GM21723 (cell line): ENCODE measurements around the gene PDXK.
A peak's percentile ranks its signal among the peaks of the same experiment; 100 is the strongest.

Experiments used
- ATAC-seq: cut with Tn5 transposase; IDR thresholded peaks from one replicate; pipeline ENCODE4 v1.9.1; 2021; ENCODE audit warnings: mild to moderate bottlenecking, moderate library complexity; ENCODE audit not compliant: unreplicated experiment

The PDXK gene

GRCh38 chr21:43721939-43722338 lies 3.0 kb downstream of the PDXK start:
- ATAC-seq, result no peak

DNA sequence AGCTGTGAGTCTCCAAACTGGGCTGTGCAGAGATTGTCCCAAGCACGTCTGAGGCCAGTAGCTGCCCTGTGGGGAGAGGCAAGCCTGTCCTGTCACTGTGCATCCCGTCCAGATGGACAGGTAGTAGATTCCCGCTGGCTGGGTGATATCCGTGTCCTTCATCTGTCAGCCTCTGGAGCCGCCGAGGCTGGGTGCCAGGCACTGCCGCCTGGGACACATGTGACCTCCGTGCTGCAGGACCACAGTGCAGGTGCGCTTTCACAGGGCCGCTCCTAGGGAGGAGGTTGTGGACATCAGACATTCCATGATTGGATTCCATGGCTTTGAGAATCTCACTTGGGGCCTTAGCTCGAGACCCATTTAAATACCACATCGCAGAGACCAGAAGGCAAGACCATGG lies 4.7 kb downstream of the PDXK start:
- no peak for ATAC-seq

- no peak for ATAC-seq
Observed at GRCh38 chr21:43726686-43727518, 8.0 kb downstream of the PDXK start.

DNA sequence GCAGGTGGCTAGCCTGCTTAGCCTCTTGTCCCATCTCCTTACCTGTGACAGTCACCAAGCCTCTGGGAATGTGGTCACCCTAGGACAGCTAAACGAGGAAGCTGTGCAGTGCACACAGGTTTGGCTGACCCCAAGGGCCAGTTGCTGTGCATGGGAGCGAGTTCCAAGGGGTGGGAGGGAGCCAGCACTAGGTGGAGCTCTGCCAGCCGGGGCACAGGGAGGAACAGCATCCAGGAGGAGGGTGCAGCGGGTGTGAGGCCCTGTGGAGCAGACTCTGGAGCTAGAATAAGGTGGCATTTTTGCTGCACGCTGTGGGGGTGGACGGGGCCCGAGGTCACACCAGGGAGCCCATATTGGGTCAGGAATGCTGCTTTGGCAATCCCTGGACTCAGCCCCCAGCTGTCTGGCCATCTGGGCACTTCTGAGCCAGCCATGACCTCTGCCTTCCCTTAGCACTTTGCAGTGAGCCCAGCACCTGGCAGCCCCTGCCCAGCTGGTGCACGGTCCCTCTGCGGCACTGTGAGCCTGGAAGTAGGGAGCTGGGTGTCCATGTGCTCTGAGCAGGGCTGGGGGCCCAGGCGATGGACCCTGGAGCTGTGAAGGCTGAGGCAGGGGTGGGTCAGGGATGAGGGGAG lies 8.7 kb downstream of the PDXK start:
- ATAC-seq, result no peak

DNA sequence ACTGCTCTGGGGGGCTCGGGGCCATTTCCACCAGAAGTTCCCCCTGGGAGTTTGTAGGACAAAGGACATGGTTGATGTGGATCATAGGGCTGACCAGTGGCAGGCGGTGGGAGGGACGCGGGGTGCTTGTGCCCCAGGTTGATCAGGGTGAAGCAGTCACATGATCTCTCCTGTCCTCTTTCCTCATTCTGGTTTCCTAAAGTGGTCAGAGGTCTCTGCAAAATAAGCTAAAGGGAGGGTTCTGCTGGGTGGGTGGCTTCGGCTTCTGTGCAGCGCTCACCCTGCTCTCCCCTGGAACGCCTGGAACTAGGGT lies 9.2 kb downstream of the PDXK start:
- ATAC-seq, result no peak

GRCh38 chr21:43728467-43729390 lies 9.8 kb downstream of the PDXK start:
- peak; percentile 61 for ATAC-seq

GRCh38 chr21:43731476-43731875 lies 12.5 kb downstream of the PDXK start:
- ATAC-seq, result no peak

DNA sequence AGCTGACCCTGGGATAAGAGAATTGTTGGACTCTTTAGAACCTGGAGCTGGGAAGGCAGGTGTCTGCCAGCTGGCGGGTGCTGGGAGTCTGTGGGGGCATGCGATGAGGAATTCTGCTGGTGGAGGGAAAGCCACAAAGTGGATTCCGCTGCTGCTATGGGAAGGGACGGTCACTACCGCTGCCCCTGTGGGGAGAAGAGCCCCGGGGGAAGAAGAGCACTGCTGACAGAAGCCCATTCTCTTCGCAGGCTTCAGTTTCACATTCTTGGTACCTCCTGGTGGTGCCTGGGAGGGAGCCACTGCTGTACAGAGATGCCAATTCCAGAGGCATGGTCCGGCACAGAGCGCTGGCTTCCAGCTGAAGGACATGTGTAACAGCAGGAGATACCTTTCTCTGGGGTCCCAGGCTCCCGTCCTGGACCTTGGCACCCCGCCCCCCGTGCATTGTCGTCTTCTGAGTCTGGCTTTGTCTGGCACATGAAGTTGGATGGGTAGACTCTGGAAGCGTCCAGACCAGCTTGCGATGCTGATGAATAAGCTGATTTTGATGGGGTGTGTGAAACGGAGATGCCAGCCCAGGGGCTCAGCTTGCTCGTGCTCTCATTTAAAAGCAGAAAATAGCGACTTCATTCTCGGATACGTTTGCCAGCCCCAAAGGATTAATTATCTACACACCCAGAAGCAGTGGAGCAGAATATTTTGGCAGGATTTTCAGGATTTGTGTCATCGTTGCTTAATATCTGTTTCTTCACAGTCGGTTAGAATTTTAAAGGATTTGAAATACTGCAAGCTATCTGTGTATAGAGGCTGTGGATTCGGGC lies 13.2 kb downstream of the PDXK start:
- no peak for ATAC-seq

DNA sequence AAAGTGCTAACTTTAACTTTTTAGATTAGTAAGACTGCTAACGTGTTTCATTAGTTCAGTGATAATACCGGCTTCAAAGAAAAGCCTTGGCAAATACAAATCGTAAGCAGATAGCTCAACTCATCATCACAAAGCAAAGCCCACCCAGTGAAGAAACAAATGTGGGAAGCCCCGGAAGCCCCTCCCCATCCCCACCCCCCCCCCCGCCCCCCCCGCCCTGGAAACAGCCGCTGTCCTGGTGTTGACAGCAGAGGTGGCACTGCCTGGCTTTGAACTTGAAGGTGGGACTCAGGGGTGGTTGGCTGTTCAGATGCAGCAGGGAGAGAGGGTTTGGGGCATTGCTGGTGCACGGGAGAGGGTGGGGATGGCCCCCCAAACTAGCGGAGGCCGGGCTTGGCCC lies 14.1 kb downstream of the PDXK start:
- ATAC-seq, result no peak

- ATAC-seq, result no peak
Observed at GRCh38 chr21:43733529-43734071, 14.7 kb downstream of the PDXK start.

- ATAC-seq, result no peak
Observed at GRCh38 chr21:43734131-43734927, 15.4 kb downstream of the PDXK start.

DNA sequence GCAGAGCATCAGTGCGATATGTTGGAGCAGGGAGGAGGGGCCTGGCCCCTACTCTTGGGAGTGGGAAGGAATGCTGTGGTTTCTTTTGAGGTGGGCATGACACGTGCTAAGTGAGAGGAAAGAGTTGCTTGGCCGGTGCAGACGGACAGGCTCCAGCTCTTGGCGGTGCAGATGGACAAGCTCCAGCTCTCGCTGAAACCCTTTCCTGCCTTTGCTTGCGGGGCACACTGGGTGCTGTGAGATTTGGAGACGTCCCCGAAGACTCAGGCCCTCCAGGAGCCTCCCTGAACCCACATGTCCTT lies 15.9 kb downstream of the PDXK start:
- no peak for ATAC-seq

DNA sequence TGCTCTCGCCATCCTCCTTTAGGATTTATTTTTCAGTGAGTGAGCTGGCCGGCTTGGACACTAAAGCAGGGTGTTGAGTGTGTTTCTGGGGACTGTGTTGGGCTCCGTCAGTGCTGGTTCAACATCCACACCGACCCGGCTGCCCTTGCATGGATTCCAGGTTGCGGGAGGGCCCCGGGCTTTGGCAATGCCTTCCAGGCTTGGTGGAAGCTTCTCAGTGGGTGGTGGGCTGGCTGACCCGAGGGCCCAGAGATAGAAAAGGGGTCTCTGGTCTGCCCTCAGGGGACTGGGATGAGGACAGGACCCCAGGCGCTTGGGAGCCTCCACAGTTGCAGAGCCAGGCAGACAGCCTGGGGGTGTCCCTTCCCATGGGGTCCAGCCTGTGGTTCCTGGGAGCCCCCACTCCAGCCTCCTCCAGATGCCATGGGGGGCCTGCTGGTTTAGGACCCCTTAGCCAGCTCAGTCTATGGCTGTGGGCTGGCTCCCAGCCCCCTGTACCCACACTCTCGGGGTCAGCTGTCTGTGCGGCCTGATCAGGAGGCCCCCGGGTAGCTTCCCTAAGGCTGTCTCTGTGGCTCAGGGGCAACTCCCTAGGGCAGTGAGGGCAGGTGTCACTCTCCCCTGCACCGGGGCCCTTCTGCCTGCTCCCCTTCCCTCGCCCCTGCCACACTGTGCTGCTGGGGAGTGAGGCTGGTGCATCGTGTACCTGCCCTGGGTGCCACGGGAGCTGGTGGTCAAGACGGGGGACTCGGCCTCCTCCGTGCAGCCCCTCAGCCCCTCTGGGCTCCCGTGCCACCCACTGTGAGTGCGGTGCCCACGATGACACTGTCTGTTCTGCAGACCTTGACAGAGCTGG lies 16.5 kb downstream of the PDXK start:
- ATAC-seq, result no peak

GRCh38 chr21:43736224-43736883 lies 17.4 kb downstream of the PDXK start:
- ATAC-seq, result no peak

GRCh38 chr21:43737158-43737950 lies 18.4 kb downstream of the PDXK start:
- no peak for ATAC-seq

DNA sequence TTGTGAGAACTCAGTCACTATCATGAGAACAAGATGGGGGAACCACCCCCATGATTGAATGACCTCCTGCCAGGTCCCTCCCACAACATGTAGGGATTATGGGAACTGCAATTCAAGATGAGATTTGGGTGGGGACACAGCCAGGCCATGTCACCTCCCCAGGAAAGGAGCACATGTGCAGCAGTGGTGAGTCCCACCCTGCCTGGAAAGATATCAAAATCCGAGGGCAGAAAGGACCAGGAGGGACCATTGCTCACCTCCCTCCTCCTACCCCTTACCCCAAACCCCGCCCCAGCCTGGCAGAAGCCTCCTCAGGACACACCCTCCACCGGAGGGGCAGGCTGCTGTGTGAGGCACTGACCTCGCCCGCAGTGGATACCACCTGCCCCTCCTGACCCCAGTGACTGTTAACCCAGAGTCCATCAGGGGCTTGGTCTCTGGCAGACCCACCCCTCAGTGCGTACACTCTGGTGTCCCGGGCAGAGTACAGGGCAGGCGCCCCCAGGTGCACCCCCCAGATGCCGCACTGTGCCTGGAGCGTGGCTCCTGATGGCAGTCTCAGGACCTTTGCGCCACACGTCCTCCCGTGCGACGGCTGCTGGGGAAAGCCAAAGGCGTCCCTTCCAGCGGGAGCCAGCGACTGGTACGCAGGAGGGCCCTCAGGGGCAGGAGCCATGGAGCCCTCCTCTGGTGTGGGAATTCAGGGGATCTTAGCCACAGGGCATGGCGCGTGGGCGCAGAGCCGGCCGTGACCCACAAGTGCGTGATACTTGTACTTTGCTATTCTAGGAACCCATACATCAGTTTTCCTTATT lies 20.9 kb downstream of the PDXK start:
- no peak for ATAC-seq
